Measurements from ENCODE around the gene FAM53A.
A peak's percentile ranks its signal among the peaks of the same experiment; 100 is the strongest.
"Not testable (repeated sequence)": the region's sequence is repeated elsewhere in the genome, so short reads cannot be mapped to it uniquely, and the experiment has no call there.

FAM53A gene

DNA sequence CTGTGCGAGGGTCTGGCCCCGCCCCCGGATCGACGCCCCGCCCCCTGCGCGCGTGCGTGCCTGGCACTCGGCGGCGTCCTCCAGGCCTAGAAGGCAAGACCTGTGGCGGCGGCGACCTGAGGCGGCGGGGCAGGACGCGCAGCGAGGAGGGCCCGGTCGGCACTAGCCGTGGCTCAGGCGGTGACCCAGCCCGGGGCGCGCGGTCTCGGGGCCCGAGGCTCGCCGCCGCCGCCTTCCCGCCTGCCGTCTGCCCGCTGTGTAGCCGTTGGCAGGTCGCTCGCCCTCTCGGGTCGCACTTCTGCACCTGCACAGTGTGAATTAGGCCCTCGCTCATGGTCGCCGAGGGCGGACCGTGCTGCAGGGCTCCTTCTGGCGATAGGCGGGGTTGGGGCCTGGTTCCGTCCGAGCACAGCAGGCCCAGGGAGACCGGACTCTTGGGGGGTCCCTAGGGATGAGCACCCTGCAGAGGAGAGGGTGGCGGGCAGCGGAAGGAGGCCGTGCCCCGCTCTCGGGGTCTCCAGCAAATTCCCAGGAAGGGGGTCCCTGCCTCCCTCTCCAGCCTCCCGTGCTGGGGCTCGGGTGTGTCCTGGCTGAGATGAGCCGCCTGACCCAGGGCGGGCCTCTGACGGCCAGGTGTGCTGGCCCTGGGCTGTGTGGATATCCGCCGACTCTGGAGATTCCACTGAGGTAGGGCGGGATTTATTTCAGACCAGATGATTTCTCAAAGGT lies 557 bp upstream of the FAM53A start:
- peak; percentile 84 for DNase-seq

DNA sequence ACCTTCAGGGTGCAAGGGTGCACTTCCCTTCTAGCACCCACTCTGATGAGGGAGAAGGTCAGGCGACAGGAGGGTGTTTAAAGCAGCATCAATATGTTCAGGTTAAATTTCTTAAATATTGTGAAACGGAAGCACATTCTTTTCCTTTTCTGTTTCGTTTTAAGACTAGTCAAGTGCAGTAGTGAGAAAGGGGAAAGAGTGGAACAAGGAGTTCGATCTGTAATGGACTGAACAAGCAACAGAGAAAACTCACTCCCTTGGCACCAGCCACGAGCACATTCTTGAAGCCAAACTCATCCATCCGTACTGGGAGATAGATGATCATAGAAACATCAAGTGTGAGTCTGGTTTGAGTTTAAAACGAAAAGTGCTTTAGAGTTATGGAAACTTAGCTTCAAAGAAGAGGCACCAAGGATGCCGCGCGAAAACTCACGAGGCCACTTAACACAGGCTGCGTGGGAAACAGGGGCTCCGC lies 815 bp downstream of the FAM53A start:
- DNase-seq, result no peak

DNA sequence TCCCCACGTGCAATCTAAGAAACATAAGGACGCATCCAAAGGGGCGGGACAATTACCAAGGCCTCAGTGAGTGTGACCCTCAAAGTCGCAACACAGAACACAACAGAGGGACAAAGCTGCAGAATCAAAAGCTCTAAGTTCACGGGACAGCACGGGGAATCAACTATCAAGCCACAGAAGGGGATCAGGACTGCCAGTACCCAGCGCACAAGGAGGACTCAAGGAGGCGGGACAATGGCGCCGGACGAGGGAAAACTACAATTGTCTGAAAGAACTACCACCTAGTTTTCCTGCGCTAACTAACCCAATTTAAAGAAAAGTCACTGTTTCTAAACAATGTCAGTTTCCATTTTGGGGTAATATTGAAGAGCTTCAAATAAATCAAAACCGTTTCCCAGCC lies 1.3 kb downstream of the FAM53A start:
- no peak for DNase-seq

GRCh38 chr4:1678244-1678643 lies 5.9 kb downstream of the FAM53A start:
- no peak for DNase-seq

DNA sequence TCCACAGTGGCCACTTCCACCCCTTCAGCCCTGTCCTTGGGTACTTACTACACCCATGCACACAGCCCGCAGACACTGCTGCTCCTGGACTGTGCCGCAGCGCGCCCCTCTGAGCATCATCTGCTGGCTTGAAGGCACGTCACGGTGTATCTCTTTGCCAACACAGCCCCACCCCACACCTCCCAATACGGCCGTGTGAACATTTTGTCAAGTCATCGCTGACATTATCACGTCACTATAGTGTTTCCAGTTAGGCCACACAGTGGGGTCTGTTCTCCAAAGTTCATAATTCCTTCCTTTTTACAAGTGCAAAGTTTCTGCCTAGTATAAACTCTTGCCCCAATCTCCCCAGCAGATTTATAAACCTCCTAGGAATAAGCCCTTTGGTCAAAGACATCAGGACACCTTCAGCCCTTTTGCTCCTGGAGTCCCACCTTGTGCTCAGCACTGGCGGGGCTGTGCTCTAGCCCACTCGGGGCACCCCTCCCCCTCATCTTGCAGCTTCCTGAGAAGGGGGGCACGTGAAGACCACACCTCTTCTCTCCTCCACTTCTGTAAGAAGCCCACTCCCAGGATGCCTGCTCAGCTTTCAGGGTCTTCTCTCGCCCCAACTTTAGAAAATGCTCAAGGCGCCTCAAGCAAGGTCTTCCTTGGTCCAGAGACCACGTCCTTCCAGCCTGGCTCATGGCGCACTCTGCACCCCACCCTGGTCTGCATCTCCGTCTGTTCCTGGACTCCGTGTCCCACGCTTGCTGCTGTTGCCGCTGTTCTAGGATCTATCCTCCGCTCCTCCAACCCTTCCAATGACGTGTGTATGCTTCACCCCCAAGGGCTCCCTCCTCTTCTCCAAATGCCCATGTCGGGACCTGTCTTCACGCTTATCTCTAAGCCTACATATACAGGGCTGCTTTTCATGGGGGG lies 7.2 kb downstream of the FAM53A start:
- no peak for DNase-seq

DNA sequence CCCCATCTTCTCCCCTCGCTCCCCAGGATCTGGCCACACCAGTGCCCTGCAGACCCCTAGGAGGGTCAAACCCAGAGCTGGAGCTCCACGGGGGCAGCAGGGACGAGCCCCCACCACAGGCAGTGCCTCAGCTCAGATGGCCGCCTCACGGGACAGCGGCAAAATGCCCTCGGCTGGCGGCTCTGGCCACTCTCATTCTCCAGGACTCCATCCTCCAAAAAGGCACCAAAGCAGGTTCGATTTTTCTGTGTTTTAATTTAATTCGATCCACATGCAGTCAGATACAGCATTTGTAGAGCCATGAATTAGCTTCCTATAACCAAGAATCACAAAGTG lies 8.3 kb downstream of the FAM53A start:
- DNase-seq, result no peak

DNA sequence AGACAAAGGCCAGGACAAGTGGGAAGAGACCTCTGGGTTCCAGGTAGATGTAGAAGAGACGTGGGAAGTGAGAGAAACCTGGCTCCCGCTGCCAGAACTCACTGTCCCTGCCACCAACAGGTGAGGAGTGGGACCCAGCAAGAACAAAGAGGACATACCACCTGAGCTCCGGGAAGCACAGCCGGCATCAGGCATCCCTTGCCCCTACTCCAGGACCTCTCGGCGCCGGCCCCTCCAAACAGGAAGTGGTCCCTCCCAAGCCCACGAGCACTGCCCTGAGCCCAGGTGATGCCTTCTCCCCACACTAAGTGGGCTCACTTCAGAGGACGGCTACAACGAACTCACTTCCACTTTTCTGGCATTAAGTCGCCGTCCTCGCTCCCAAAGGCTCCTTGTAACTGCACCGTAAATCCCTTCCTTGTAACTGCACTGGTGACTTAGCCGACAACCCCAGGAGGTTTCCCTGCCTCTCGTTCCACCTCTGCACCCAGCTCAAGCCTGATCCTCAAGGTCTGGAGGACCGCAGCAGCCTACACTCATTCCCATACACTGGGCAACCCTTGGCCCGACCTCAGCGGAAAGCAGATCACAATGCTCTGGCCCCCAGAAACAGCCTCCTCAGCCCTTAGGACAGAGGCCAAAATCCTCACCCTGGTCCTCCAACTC lies 8.8 kb downstream of the FAM53A start:
- no peak for DNase-seq

DNA sequence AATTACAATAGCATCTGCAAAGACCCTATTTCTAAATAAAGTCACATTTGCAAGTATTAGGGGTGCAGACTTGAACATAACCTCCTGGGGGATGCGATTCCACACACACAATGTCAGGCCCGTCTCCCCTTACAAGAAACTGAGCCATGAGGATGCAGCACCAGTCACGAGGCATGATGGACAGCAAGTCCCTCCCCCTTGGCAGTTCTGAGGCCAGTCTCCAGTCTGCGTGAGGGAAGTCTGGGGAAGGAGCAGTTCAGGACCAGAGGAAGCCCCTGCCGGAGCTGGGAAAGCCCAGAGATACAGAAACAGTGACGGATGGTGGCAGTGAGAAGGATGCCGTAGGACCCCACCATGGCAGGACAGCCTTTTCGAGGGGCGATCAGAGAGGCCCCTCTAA lies 9.4 kb downstream of the FAM53A start:
- no peak for DNase-seq

GRCh38 chr4:1673671-1674070 lies 10.4 kb downstream of the FAM53A start:
- DNase-seq, result no peak

DNA sequence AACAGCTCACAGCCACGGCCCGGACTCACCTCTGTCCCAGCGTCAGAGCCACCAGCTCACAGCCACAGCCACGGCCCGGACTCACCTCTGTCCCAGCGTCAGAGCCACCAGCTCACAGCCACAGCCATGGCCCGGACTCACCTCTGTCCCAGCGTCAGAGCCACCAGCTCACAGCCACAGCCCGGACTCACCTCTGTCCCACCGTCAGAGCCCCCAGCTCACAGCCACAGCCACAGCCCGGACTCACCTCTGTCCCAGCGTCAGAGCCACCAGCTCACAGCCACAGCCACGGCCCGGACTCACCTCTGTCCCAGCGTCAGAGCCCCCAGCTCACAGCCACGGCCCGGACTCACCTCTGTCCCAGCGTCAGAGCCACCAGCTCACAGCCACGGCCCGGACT lies 13.1 kb downstream of the FAM53A start:
- not testable (repeated sequence) for DNase-seq

DNA sequence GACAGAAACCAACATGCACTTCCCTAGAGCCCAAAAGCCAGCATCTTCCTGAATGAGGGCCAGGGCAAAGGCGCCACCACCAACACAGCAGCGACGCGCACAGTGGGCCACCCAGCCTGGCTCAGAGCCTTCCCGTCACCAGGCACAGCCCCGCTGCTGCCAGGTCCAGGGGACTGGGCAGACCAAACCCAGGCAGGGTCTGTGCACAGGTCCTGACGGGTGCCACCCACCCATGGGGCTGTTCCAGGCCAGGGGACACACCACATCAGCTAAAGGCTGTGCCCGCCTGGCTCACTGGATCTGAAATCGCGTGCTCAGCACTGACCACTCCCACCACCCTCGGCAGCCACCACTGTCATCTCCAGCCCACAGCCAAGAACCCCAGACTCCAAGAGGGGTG lies 13.8 kb downstream of the FAM53A start:
- DNase-seq, result no peak

DNA sequence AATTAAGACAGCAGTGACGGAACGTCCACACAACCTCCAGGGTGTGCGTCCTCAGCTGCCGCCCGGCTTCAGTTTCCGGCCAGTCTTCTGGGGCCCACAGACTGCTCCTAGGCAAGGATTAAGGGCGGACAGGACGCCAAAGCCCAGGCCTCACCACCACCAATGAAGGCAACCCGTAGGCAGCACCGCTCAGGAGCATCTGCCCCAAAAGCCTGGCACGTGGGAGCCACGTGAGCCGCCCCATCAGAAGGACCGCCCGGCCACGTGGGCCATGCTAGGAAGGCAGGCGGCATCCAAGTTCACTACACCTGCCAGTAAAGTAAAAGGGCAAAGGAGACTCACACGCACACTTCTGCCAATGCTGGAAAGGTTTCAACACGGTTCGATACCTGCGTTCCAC lies 14.3 kb downstream of the FAM53A start:
- no peak for DNase-seq

DNA sequence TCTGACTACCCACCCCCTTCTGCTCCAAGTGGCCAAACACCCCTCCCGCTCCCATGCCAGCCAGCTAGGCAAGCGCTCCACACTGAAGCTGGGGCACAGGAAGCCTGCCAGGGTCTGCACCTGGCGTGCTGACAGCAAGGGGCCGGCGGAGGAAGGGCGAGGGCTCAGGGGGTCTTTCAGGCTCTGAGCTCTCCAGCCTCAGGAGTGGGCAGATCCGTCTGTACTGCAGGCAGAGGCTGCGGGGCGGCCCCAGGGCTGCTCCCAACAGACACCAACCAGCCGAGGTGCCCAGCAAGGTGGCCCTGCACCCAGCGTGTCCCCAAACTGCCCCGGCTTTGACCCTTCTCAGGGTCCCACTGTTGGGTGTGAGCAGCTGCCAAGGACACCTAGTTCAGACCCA lies 14.8 kb downstream of the FAM53A start:
- DNase-seq, result no peak

DNA sequence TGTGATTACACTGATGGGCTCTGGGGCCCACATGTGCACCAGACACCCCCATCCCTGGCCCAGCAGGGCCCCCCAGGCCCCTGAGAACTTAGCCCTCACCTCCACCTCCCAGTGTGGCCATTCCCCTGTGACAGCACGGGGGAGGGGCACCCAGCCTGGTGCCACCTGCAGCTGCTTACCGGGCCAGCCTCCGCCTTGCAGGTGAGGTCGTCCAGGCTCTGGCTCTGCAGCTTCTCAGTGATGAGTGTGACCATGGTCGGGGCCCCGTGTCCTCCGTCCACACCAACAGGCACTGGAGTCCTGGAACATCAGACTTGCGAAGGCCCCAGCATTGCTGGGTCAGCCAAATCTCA lies 15.6 kb downstream of the FAM53A start:
- no peak for DNase-seq

DNA sequence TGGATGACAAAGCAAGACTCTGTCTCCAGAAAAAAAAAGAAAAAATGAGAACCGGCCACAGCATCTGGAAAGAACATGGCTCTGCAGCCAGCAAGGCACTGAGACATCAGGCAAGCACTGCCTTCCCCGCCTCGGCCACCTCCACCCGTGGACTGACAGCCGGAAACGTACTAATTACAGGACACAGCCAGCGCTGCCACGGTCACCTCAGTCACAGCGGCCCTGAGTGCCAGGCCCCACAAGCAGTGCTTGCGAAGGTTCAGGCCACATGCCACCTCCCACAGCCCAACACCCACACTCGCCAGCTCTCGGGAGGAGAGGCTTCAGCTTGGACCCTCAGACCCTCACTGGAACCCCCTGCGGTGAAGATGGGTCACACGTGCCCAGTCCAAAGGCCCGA lies 16.8 kb downstream of the FAM53A start:
- DNase-seq, result no peak

DNA sequence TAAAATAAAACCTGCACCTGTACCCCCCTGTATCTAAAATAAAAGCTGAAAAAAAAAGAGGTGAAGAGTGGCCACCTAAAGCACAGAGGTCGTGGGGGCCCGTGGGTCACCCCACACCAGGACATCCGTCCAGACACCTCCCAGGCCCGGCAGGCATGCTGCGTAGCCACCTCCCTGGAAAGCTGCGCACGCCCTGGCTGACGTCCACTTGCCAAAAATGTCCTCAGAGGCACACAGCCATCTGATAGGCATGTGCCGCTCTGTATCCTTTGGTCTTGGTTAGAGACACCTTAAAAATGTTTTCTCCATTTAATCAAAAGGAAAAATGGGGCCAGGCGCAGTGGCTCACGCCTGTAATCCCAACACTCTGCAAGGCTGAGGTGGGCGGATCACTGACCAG lies 17.7 kb downstream of the FAM53A start:
- no peak for DNase-seq

GRCh38 chr4:1664141-1664540 lies 20.0 kb downstream of the FAM53A start:
- DNase-seq, result no peak

- no peak for DNase-seq
Observed at GRCh38 chr4:1663549-1663948, 20.6 kb downstream of the FAM53A start.

DNA sequence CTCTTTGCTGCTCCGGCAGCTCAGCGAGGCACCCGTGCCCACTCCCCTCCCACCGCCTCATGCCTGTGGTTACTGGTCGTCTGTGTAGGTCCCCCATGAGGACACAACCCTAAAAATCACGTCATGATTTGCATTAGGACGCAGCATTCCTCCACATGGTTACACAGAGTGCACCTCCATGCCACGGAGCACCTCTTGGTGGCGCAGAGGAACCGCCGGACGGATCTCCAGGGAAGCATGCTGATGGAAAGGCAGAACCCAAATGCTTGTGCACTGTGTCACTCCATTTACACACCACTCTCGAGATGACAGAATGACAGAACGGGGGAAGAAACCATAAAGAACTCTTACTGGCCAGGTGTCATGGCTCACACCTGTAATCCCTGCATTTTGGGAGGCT lies 22.4 kb downstream of the FAM53A start:
- DNase-seq, result no peak

DNA sequence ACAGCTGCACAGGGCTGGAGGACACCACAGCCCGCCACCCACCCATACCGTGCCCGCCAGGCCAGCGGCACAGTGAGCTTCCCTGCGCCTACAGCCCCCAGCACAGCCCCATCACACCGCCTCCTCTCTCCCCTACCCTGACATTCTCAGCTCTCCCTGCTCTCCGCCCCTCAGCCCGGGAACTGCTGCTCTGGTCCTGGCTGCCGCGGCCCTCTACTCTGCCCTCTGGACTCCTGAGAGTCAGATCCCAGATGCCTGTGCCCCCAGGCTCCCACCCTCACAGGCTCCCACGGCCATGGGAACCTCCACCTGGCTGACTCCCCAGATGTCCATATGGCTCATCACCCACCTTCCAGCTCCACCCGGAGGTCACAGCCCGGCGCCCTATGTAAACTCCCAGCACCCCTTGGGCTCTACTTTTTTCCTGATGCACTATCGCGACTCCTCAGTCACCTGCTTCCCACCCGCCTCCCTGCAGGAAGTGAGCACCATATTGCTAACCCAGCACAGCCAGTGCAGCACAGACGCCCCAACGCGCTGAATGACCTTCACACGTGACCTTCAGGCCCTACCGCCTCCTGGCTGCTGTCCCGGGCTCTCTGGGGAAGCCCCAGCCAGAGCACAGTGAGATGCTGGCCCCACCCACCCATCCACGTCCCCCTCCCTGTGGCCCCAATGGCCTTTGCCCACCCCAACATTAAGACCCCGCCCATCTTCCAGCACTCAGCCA lies 23.0 kb downstream of the FAM53A start:
- no peak for DNase-seq

DNA sequence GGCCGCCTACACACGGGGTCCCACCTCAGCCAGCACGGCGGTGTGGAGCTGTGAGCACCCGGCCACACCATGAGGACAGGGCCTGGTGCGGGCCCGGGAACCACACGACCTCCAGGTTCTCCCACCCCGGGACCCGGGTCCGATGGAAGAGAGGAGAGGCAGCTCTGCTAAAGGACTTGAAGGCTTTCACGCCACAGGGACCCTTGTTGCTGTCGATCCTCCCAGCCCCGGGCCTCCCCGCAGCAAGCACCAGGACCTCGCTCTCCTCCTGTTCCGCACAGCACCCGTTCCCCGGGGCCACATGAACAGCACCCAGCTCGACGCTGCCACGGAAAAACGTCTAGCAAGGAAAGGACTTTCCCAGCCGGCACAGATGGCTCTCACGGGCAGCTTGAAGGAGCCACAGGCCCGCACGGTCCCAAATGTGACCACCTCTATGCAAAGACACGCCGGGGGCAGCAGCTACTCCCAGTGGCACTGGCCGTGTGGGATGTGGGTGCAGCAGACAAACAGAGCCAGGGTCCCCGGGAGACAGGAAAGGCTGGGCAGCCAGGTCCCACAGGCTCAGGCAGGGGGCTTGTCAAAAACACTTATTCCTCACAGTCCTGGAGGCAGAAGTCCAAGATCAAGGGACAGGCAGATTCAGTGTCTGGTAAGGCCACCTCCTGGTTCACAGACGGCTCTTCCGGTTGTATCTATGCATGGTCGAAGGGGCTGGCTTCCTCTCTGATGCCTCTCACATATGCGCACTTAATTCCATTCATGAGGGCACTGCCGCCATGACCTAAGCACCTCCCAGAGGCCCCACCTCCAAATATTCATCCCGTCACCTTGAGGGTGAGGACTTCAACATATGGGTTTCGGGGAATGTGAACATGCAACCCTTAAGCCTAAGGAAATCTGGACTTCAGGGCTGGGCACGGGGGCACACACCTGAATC lies 24.7 kb downstream of the FAM53A start:
- no peak for DNase-seq

DNA sequence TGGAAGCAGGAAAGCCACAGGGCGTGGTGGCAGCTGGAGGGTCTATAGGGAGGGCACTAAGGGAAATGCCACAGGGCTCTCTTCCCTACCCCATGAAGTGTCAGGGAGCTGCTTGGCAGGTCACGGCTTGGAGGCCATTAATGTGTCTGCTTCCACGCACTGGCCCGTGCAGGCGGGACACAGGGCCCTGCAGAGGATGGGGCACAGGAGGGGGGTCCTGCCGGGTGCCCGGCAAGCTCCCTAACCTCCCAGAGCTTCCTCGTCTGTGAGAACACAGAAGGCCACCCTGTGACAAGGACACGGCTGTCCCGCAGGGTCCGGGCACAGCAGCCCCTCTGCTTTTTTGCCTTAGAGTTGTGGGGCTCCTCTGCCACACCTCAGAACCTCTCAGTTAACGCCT lies 25.5 kb downstream of the FAM53A start:
- DNase-seq, result no peak

Data from activated CD4-positive, alpha-beta T cell treated with anti-CD3 and anti-CD28 coated beads for 1 hour (primary cell).